22Rv1 (cell line): ENCODE results near the gene CXCL14.

ENCODE experiments used
- ZFX ChIP-seq: fragments of 450-650 bp; IDR thresholded peaks from 2 replicates; pipeline ENCODE4 v1.6.1; 2017; ENCODE audit warnings: antibody characterized with exemption, borderline replicate concordance
- TF ChIP-seq, protein P1 (sequence below): fragments of 450-650 bp; IDR thresholded peaks from 2 replicates; pipeline ENCODE4 v1.5.1; 2017; ENCODE audit warnings: mild to moderate bottlenecking

DNA sequence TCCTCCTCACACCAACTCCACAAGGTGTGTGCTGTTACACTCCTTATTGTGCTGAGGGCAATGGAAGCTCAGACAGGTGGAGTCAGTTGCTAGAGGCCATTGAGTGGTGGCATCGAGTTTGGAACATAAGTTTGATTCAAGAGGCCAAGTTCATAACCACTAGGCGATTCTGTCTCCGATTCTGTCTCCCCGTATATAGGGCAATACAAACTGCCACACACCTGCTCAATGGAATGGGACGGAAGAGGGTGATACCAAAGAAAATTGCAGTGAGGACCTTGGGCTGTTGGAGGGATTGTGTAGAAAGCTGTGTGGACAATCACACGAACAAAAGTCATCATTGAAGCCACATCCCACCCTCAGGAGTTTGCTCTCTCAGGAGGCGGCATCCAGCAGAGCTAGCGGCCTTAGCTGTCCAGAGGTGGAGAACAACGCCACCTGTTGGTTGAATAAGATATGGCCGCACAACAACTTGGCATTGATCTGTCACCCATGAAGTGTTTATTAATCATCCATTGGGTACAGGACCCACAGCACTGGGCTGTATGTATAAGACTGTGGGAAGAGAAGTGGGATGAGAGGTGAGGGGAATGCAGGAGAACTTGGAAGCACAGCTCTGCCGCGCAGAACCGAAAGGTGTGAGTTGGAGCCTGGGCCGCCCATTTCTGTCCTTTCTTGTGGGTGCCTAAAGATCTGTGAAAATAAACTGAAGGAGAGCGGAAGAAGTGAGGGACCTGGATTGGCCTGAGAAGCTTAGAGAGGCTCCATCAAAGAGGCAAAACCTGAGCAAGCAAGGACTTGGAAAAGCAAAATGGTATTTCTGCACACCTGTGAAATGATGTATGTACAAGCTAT, 27.0 kb downstream of the CXCL14 start:
- TF ChIP-seq, protein P1, sequence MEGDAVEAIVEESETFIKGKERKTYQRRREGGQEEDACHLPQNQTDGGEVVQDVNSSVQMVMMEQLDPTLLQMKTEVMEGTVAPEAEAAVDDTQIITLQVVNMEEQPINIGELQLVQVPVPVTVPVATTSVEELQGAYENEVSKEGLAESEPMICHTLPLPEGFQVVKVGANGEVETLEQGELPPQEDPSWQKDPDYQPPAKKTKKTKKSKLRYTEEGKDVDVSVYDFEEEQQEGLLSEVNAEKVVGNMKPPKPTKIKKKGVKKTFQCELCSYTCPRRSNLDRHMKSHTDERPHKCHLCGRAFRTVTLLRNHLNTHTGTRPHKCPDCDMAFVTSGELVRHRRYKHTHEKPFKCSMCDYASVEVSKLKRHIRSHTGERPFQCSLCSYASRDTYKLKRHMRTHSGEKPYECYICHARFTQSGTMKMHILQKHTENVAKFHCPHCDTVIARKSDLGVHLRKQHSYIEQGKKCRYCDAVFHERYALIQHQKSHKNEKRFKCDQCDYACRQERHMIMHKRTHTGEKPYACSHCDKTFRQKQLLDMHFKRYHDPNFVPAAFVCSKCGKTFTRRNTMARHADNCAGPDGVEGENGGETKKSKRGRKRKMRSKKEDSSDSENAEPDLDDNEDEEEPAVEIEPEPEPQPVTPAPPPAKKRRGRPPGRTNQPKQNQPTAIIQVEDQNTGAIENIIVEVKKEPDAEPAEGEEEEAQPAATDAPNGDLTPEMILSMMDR: peak; percentile 89
- no peak for TF ChIP-seq ZFX
